K562 (cell line): Measurements from ENCODE around the gene PLA2G2E. TPM values are rescaled to one million over a fixed set of nuclear protein-coding genes. Genes with fewer than 3 reads are reported as not detected.

ENCODE experiments used
- ATAC-seq: fragments of 200-7000 bp; cut with Tn5 transposase; 3 replicates; pipeline ENCODE4 v1.9.1; 2020; ENCODE audit warnings: moderate library complexity
- BruUV-seq: library from RNA; stranded (reverse); fragments of 400-500 nt; replicated peaks from 2 replicates; lab custom pipeline; 2021; lab: Mats Ljungman, UMichigan
- CTCF ChIA-PET: fragments of 300-600 bp; formaldehyde crosslinking; extraction: SDS; loops from one replicate; lab custom pipeline; 2021; ENCODE audit warnings: low intra/inter-chr PET ratio; lab: Yijun Ruan, JAX
- POLR2A ChIA-PET: fragments of 300-600, 350-650 bp; sonication (Branson Sonifier 250); formaldehyde crosslinking; extraction: SDS; loops from one replicate; lab custom pipeline; 2021; ENCODE audit warnings: antibody characterized with exemption, inconsistent platforms; lab: Yijun Ruan, JAX
- DNase-seq, 4 experiments: peaks; one replicate each; pipeline versions ENCODE4 v3.0.0 to v3.0.0-alpha.2; 2011 to 2018; ENCODE audit warnings: low spot score in 3 of 4, mixed read lengths in 3 of 4; ENCODE audit errors: extremely low read depth in 1 of 4
- FAIRE-seq: peaks from 2 replicates; lab custom pipeline; 2011; peaks lifted over from hg19 to GRCh38; lab: Jason Lieb, UNC
- H2AFZ ChIP-seq: 2 replicates; pipeline ENCODE4 v1.6.0; 2011; ENCODE audit warnings: low read depth, low read length, control low read depth, inconsistent platforms
- H3K27ac ChIP-seq: fragments of 200-600 bp; 3 replicates; pipeline ENCODE4 v1.8.0; 2011; ENCODE audit warnings: low read depth, mild to moderate bottlenecking, control low read depth, inconsistent platforms, low read length, moderate library complexity, mixed read lengths; ENCODE audit errors: extremely low read depth
- H3K27me3 ChIP-seq, 2 experiments: fragments of 300-600 bp in 1 of 2; 2 replicates in 1 of 2; 3 replicates in 1 of 2; pipeline versions ENCODE4 v1.6.0 to v1.8.0; 2011; ENCODE audit warnings: inconsistent platforms in 2 of 2, low read length in 2 of 2, mild to moderate bottlenecking in 1 of 2, mixed read lengths in 1 of 2, moderate library complexity in 1 of 2; ENCODE audit not compliant: control insufficient read depth in 2 of 2, insufficient read depth in 2 of 2
- H3K36me3 ChIP-seq: fragments of 300-600 bp; 3 replicates; pipeline ENCODE4 v1.8.0; 2011; ENCODE audit warnings: mild to moderate bottlenecking, low read length, inconsistent platforms; ENCODE audit not compliant: control insufficient read depth, insufficient read depth
- H3K4me1 ChIP-seq, 2 experiments: fragments of 200-600 bp in 1 of 2; replicated peaks in 1 of 2; 2 replicates in 1 of 2; 3 replicates in 1 of 2; pipeline versions ENCODE4 v1.5.1 to v1.8.0; 2011; ENCODE audit warnings: inconsistent platforms in 2 of 2, low read length in 2 of 2, mild to moderate bottlenecking in 1 of 2, mixed read lengths in 1 of 2, moderate library complexity in 1 of 2; ENCODE audit not compliant: control insufficient read depth in 2 of 2, insufficient read depth in 2 of 2
- H3K4me2 ChIP-seq: 2 replicates; pipeline ENCODE4 v1.6.1; 2011; ENCODE audit warnings: low read length, control low read depth, inconsistent platforms, mixed read lengths; ENCODE audit not compliant: insufficient read depth
- H3K4me3 ChIP-seq: fragments of 200-600 bp; sonication (generic), shearing (Covaris generic); 2 replicates; pipeline ENCODE4 v1.5.1; 2016; ENCODE audit warnings: control low read depth, inconsistent platforms
- H3K79me2 ChIP-seq: fragments of 200-600 bp; 3 replicates; pipeline ENCODE4 v1.8.0; 2011; ENCODE audit warnings: low read length, inconsistent platforms; ENCODE audit not compliant: control insufficient read depth, insufficient read depth
- H3K9ac ChIP-seq, 2 experiments: 2 replicates each; pipeline versions ENCODE4 v1.6.0 to v1.6.1; 2011; ENCODE audit warnings: low read depth in 2 of 2, low read length in 2 of 2, control low read depth in 1 of 2, inconsistent platforms in 1 of 2, mild to moderate bottlenecking in 1 of 2, mixed read lengths in 1 of 2; ENCODE audit not compliant: insufficient read depth in 1 of 2
- H3K9me1 ChIP-seq: one replicate; pipeline ENCODE4 v1.6.0; 2011; ENCODE audit warnings: inconsistent platforms, mild to moderate bottlenecking, low read length, moderate library complexity; ENCODE audit not compliant: control insufficient read depth, insufficient read depth
- H3K9me3 ChIP-seq: replicated peaks from 2 replicates; pipeline ENCODE4 v1.5.1; 2011; ENCODE audit warnings: low read depth, low read length, inconsistent platforms; ENCODE audit not compliant: control insufficient read depth, insufficient read depth
- H4K20me1 ChIP-seq: replicated peaks from 2 replicates; pipeline ENCODE4 v1.6.1; 2011; ENCODE audit warnings: low read length, inconsistent platforms, mixed read lengths; ENCODE audit not compliant: control insufficient read depth, insufficient read depth
- CEBPG ChIP-seq, 3 experiments: fragments of 200-800 bp in 1 of 3; sonication (Bioruptor generic) in 1 of 3; sonication (generic) in 1 of 3; formaldehyde crosslinking in 1 of 3; IDR thresholded peaks in 2 of 3; conservative IDR thresholded peaks in 1 of 3; 2 replicates each; pipeline versions ENCODE4 v1.6.1 to v1.8.0; 2016 to 2022; ENCODE audit warnings: missing compliant biosample characterization in 2 of 3, missing genetic modification characterization in 2 of 3, mild to moderate bottlenecking in 1 of 3, missing genetic modification reagents in 1 of 3
- GTF2A2 ChIP-seq: IDR thresholded peaks from 2 replicates; pipeline ENCODE4 v1.6.1; 2016; ENCODE audit warnings: mild to moderate bottlenecking, missing genetic modification characterization, missing compliant biosample characterization
- MBD2 ChIP-seq: sonication (generic); IDR thresholded peaks from 2 replicates; pipeline ENCODE4 v1.6.1; 2016; ENCODE audit warnings: low read depth, borderline replicate concordance
- MCM7 ChIP-seq, 2 experiments: fragments of 450-650 bp; IDR thresholded peaks; 2 replicates each; pipeline ENCODE4 v1.6.1; 2016 to 2018
- MEF2A ChIP-seq: IDR thresholded peaks from 2 replicates; pipeline ENCODE4 v1.6.1; 2011; ENCODE audit warnings: low read depth, mild to moderate bottlenecking, low read length, moderate library complexity; ENCODE audit not compliant: control insufficient read depth
- NCOA6 ChIP-seq: fragments of 450-650 bp; IDR thresholded peaks from 2 replicates; pipeline ENCODE4 v1.6.1; 2017; ENCODE audit warnings: mild to moderate bottlenecking
- NFIX ChIP-seq: fragments of 250-450 bp; sonication (Bioruptor Pico); IDR thresholded peaks from 2 replicates; pipeline ENCODE4 v1.4.0; 2020; ENCODE audit warnings: low read depth, mild to moderate bottlenecking, moderate library complexity
- NR4A1 ChIP-seq, 2 experiments: fragments of 250-450 bp in 1 of 2; fragments of 450-650 bp in 1 of 2; sonication (Bioruptor Pico) in 1 of 2; IDR thresholded peaks; 2 replicates each; pipeline versions ENCODE4 v1.4.0 to v1.6.1; 2016 to 2020; ENCODE audit warnings: mild to moderate bottlenecking in 2 of 2, missing compliant biosample characterization in 1 of 2, missing genetic modification characterization in 1 of 2, moderate library complexity in 1 of 2
- RBM25 ChIP-seq: fragments of 200-400 bp; formaldehyde crosslinking; IDR thresholded peaks from 2 replicates; pipeline ENCODE4 v1.6.1; 2018; ENCODE audit warnings: low read length, low read depth, moderate library complexity; ENCODE audit not compliant: severe bottlenecking
- SNRNP70 ChIP-seq: fragments of 200-400 bp; formaldehyde crosslinking; optimal IDR thresholded peaks from 2 replicates; pipeline ENCODE3; 2017; ENCODE audit warnings: low read depth, low read length
- TCF7 ChIP-seq: sonication (generic); IDR thresholded peaks from 2 replicates; pipeline ENCODE4 v1.6.1; 2016; ENCODE audit warnings: antibody characterized with exemption, borderline replicate concordance
- ZNF175 ChIP-seq: fragments of 200-800 bp; sonication (Bioruptor generic); IDR thresholded peaks from 2 replicates; pipeline ENCODE4 v1.6.1; 2016; ENCODE audit warnings: low read depth, mild to moderate bottlenecking, missing genetic modification characterization, missing compliant biosample characterization
- WGBS: fragments of 100-300 bp; shearing (Covaris generic); methylation state at CpG from one replicate; pipeline ENCODE4 v1.1.6; 2016; ENCODE audit warnings: low coverage, mixed read lengths; ENCODE audit not compliant: insufficient coverage; ENCODE audit errors: missing lambda C conversion rate; 5-methylcytosine and 5-hydroxymethylcytosine counted together
- in situ Hi-C: fragments of 300-500 bp; cut with MboI; formaldehyde crosslinking; loops from 4 replicates; pipeline ENCODE4 v1.15.0; 2018; ENCODE audit warnings: inconsistent platforms, mixed read lengths
- intact Hi-C: fragments of 100-400 bp; cut with micrococcal nuclease; formaldehyde crosslinking; loops from 2 replicates; pipeline ENCODE4 v1.14.2; 2022
- polyA plus RNA-seq, 8 experiments: library from polyadenylated mRNA; depleted of rRNA in 4 of 8; stranded (reverse) in 5 of 8; unstranded in 3 of 8; fragments of >200 nt; fragmentation: Nextera tagmentation in 2 of 8; fragmentation: Illumina TruSeq in 1 of 8; extraction: Ambion mirVana in 2 of 8; extraction: Trizol in 1 of 8; gene quantifications; 2 replicates each; pipeline versions ENCODE4 v1.2.1 to v1.2.3, GENCODE V29; 2011 to 2014; ENCODE audit warnings: inconsistent platforms in 1 of 8, missing spikeins in 1 of 8
- total RNA-seq, 7 experiments: library from RNA; depleted of rRNA in 6 of 7; stranded (reverse); fragments of >200 nt in 6 of 7; fragmentation: Illumina TruSeq in 2 of 7; extraction: Trizol in 2 of 7; gene quantifications; 2 replicates each; pipeline versions ENCODE4 v1.2.1 to v1.2.3, GENCODE V29; 2011 to 2021; ENCODE audit warnings: low replicate concordance in 1 of 7
- TF ChIP-seq, protein P1 (sequence below): fragments of 250-450 bp; sonication (Bioruptor Pico); IDR thresholded peaks from 2 replicates; pipeline ENCODE4 v1.8.0; 2021; ENCODE audit warnings: borderline replicate concordance, mild to moderate bottlenecking, moderate library complexity; ENCODE audit not compliant: poor library complexity, severe bottlenecking
- TF ChIP-seq, protein P2 (sequence below): sonication (generic); formaldehyde crosslinking; IDR thresholded peaks from 2 replicates; pipeline ENCODE4 v1.8.1; 2023; ENCODE audit warnings: mild to moderate bottlenecking, missing genetic modification reagents
- TF ChIP-seq, protein P3 (sequence below), 2 experiments: IDR thresholded peaks in 1 of 2; conservative IDR thresholded peaks in 1 of 2; 2 replicates each; pipeline ENCODE4 v1.6.1; 2016; ENCODE audit warnings: low read depth in 2 of 2, mild to moderate bottlenecking in 1 of 2, missing compliant biosample characterization in 1 of 2, missing genetic modification characterization in 1 of 2, moderate library complexity in 1 of 2

PLA2G2E gene
- total and polyA plus RNA-seq, 9 of the 15 experiments (the other 6 are each of a cell fraction or from before 2014, with no cell fraction given) = not detected

DNA sequence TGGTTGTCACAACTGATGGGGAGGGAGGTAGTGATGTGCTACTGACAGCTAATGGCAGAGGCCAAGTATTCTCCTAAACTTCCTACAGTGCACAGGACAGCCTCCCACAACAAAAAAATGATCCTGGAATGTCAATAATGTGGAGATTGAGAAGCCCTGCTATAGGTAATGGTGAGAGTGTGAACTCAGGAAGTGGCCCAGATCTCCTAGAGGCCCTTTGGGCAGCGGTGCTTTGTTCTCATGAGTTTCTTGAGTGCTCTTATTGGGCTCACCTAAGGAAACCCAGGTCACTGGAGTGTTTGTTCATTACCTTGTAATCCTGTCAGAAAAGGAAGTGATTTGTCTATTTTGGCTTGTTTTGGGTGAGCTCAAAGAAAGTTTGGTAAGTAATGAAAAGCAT is 35.3 kb downstream of the PLA2G2E start (continued):
- TF ChIP-seq RBM25 (no peak), CEBPG (CRISPR knock-in tag; IDR thresholded peaks at IDR 0.05) (no peak), CEBPG (tag; conservative IDR thresholded peaks at IDR 0.05 in 1 of 2, IDR thresholded peaks at IDR 0.05 in 1 of 2) (no peak), GTF2A2 (no peak)
- TF ChIP-seq, protein P1, sequence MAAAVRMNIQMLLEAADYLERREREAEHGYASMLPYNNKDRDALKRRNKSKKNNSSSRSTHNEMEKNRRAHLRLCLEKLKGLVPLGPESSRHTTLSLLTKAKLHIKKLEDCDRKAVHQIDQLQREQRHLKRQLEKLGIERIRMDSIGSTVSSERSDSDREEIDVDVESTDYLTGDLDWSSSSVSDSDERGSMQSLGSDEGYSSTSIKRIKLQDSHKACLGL (CRISPR knock-in tag) = no peak

DNA sequence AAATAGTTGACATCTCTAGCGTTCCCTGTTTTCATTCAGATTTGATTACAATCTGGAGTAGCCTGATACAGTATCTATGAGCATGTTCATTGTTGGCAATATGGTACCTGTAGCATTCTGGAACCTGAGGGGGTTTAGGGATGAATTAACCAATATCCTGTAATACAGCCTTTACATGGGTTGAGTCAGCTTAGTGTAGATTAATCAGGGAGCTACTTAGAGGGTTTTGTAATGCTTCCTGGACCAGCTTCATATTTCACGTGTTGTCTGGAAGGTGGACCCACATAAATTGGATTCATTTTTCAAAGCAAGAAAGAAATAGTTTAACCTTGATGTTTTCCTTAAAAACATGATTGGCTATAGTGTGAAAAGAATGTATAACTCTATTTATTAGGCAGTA is 37.6 kb downstream of the PLA2G2E start:
- intact Hi-C loops (no loop called here), in situ Hi-C loops (no loop called here)
- TF ChIP-seq, protein P2, sequence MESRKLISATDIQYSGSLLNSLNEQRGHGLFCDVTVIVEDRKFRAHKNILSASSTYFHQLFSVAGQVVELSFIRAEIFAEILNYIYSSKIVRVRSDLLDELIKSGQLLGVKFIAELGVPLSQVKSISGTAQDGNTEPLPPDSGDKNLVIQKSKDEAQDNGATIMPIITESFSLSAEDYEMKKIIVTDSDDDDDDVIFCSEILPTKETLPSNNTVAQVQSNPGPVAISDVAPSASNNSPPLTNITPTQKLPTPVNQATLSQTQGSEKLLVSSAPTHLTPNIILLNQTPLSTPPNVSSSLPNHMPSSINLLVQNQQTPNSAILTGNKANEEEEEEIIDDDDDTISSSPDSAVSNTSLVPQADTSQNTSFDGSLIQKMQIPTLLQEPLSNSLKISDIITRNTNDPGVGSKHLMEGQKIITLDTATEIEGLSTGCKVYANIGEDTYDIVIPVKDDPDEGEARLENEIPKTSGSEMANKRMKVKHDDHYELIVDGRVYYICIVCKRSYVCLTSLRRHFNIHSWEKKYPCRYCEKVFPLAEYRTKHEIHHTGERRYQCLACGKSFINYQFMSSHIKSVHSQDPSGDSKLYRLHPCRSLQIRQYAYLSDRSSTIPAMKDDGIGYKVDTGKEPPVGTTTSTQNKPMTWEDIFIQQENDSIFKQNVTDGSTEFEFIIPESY = no peak
- TF ChIP-seq NR4A1 (CRISPR knock-in tag; IDR thresholded peaks at IDR 0.05) (no peak), NR4A1 (tag; IDR thresholded peaks at IDR 0.05) (no peak), ZNF175 (CRISPR knock-in tag) (no peak), MCM7 (IDR thresholded peaks at IDR 0.05) (no peak), NCOA6 (no peak), TCF7 (no peak), MBD2 (no peak), MEF2A (no peak), SNRNP70 (no peak), NFIX (CRISPR knock-in tag) (no peak)
- TF ChIP-seq, protein P3, sequence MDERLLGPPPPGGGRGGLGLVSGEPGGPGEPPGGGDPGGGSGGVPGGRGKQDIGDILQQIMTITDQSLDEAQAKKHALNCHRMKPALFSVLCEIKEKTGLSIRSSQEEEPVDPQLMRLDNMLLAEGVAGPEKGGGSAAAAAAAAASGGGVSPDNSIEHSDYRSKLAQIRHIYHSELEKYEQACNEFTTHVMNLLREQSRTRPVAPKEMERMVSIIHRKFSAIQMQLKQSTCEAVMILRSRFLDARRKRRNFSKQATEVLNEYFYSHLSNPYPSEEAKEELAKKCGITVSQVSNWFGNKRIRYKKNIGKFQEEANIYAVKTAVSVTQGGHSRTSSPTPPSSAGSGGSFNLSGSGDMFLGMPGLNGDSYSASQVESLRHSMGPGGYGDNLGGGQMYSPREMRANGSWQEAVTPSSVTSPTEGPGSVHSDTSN (CRISPR knock-in tag; IDR thresholded peaks at IDR 0.05; ENCODE audit: low read depth) = no peak
- TF ChIP-seq, protein P3 (tag; conservative IDR thresholded peaks at IDR 0.05; ENCODE audit: low read depth) = no peak
- FAIRE-seq (no peak), DNase-seq (no peak), ATAC-seq (no peak)
- H3K9me1 ChIP-seq = peaks cover 2% of the 10 kb centered on the region
- WGBS = 92% methylated on average over 2 of the region's 2 CpGs
- peaks cover 16 to 17% of the 10 kb centered on the region in 2 experiments; a peak in 4 of 5 replicates for H3K4me1 ChIP-seq
- ChIA-PET POLR2A (interaction anchor here (1.3 kb wide), 1 partner anchor 16 kb away, joined by 4 read pairs; no protein-coding TSS in a partner anchor), CTCF (interaction anchor here (0.6 kb wide), 1 partner anchor 950 kb away, joined by 4 read pairs; no protein-coding TSS in a partner anchor)
- H3K4me3 ChIP-seq = no peak overlapping the region
- H3K9ac ChIP-seq = no peak overlapping the region
- H3K27me3 ChIP-seq = no peaks in the 10 kb centered on the region
- H3K4me2 ChIP-seq = no peak overlapping the region
- no TSS peak for BruUV-seq
- H3K36me3 ChIP-seq = peaks cover 46% of the 10 kb centered on the region
- H2AFZ ChIP-seq = no peak overlapping the region
- H4K20me1 ChIP-seq = 0 out of 2 replicates have a peak, but pooled peaks cover 17% of the 10 kb centered on the region
- H3K9me3 ChIP-seq = no peaks in the 10 kb centered on the region
- peaks cover 80% of the 10 kb centered on the region for H3K79me2 ChIP-seq
- H3K27ac ChIP-seq = no peak overlapping the region
